Mesenchymal stem cell (in vitro differentiated cells and primary cell): ENCODE data around the gene QKI.

Experiments
- DNase-seq: peaks from one replicate; pipeline ENCODE4 v3.0.0-alpha.2; 2013
- H2AFZ ChIP-seq: one replicate; pipeline ENCODE4 v1.6.1; 2013; ENCODE audit warnings: low read depth, mild to moderate bottlenecking, control low read depth, inconsistent platforms, low read length, moderate library complexity
- H2AK5ac ChIP-seq: 2 replicates; pipeline ENCODE4 v1.6.1; 2013; ENCODE audit warnings: low read length, moderate library complexity, mild to moderate bottlenecking, inconsistent platforms; ENCODE audit not compliant: severe bottlenecking
- H2BK120ac ChIP-seq: one replicate; pipeline ENCODE4 v1.6.1; 2013; ENCODE audit warnings: low read depth, mild to moderate bottlenecking, inconsistent platforms, low read length, moderate library complexity
- H2BK12ac ChIP-seq, 2 experiments: one replicate each; pipeline ENCODE4 v1.6.1; 2013; ENCODE audit warnings: inconsistent platforms in 2 of 2, low read length in 2 of 2, mild to moderate bottlenecking in 2 of 2, moderate library complexity in 2 of 2, control low read depth in 1 of 2
- H2BK15ac ChIP-seq: one replicate; pipeline ENCODE4 v1.6.1; 2013; ENCODE audit warnings: mild to moderate bottlenecking, low read depth, inconsistent platforms; ENCODE audit not compliant: poor library complexity, severe bottlenecking
- H2BK5ac ChIP-seq: 2 replicates; pipeline ENCODE4 v1.6.1; 2013; ENCODE audit warnings: low read depth, mild to moderate bottlenecking, low read length, control low read depth, inconsistent platforms; ENCODE audit not compliant: poor library complexity, severe bottlenecking
- H3K14ac ChIP-seq, 2 experiments: one replicate each; pipeline ENCODE4 v1.6.1; 2013; ENCODE audit warnings: inconsistent platforms in 2 of 2, low read length in 2 of 2, control low read depth in 1 of 2, mild to moderate bottlenecking in 1 of 2, moderate library complexity in 1 of 2
- H3K18ac ChIP-seq, 2 experiments: one replicate each; pipeline ENCODE4 v1.6.1; 2013; ENCODE audit warnings: inconsistent platforms in 2 of 2, low read length in 2 of 2, control low read depth in 1 of 2, low read depth in 1 of 2, mild to moderate bottlenecking in 1 of 2
- H3K23ac ChIP-seq, 2 experiments: one replicate each; pipeline ENCODE4 v1.6.1; 2013; ENCODE audit warnings: inconsistent platforms in 2 of 2, low read length in 2 of 2, mild to moderate bottlenecking in 2 of 2, moderate library complexity in 2 of 2, control low read depth in 1 of 2
- H3K27ac ChIP-seq: 2 replicates; pipeline ENCODE4 v1.5.1; 2013; ENCODE audit warnings: mild to moderate bottlenecking, moderate library complexity, low read length, control low read depth, inconsistent platforms; ENCODE audit not compliant: poor library complexity, severe bottlenecking
- H3K27me3 ChIP-seq, 2 experiments: 2 replicates each; pipeline versions ENCODE4 v1.6.1 to v1.7.0; 2013; ENCODE audit warnings: low read length in 2 of 2, mild to moderate bottlenecking in 2 of 2, moderate library complexity in 2 of 2, control low read depth in 1 of 2, inconsistent platforms in 1 of 2; ENCODE audit not compliant: control insufficient read depth in 1 of 2, insufficient read depth in 1 of 2
- H3K36me3 ChIP-seq, 2 experiments: 2 replicates each; pipeline versions ENCODE4 v1.6.1 to v1.7.0; 2013; ENCODE audit warnings: low read length in 2 of 2, control low read depth in 1 of 2, inconsistent platforms in 1 of 2, low read depth in 1 of 2, mild to moderate bottlenecking in 1 of 2; ENCODE audit not compliant: insufficient read depth in 2 of 2, control insufficient read depth in 1 of 2
- H3K4ac ChIP-seq, 2 experiments: one replicate each; pipeline ENCODE4 v1.6.1; 2013; ENCODE audit warnings: inconsistent platforms in 2 of 2, low read length in 2 of 2, mild to moderate bottlenecking in 2 of 2, moderate library complexity in 2 of 2, control low read depth in 1 of 2, low read depth in 1 of 2
- H3K4me1 ChIP-seq: 2 replicates; pipeline ENCODE4 v1.6.1; 2013; ENCODE audit warnings: low read depth, low read length, control low read depth; ENCODE audit not compliant: control insufficient read depth, insufficient read depth
- H3K4me2 ChIP-seq: 2 replicates; pipeline ENCODE4 v1.6.1; 2013; ENCODE audit warnings: low read length, mild to moderate bottlenecking, inconsistent platforms; ENCODE audit not compliant: poor library complexity, severe bottlenecking
- H3K4me3 ChIP-seq, 2 experiments: 2 replicates each; pipeline versions ENCODE4 v1.5.1 to v1.7.0; 2013; ENCODE audit warnings: low read length in 2 of 2, mild to moderate bottlenecking in 2 of 2, control low read depth in 1 of 2, low read depth in 1 of 2; ENCODE audit not compliant: insufficient read depth in 1 of 2
- H3K79me1 ChIP-seq: replicated peaks from 2 replicates; pipeline ENCODE4 v1.6.1; 2013; ENCODE audit warnings: mild to moderate bottlenecking, control low read depth, low read length, inconsistent platforms; ENCODE audit not compliant: poor library complexity, severe bottlenecking
- H3K9ac ChIP-seq: 2 replicates; pipeline ENCODE4 v1.7.0; 2013; ENCODE audit warnings: mild to moderate bottlenecking, low read length, moderate library complexity
- H3K9me3 ChIP-seq: 2 replicates; pipeline ENCODE4 v1.7.0; 2013; ENCODE audit warnings: mild to moderate bottlenecking, low read length; ENCODE audit not compliant: control insufficient read depth
- H4K8ac ChIP-seq: one replicate; pipeline ENCODE4 v1.6.1; 2013; ENCODE audit warnings: inconsistent platforms, mild to moderate bottlenecking, low read length, moderate library complexity
- H4K91ac ChIP-seq: one replicate; pipeline ENCODE4 v1.6.1; 2013; ENCODE audit warnings: mild to moderate bottlenecking, low read length, inconsistent platforms
- WGBS: methylation state at CpG from one replicate; pipeline ENCODE4 v1.1.7; 2013; ENCODE audit warnings: mixed read lengths; 5-methylcytosine and 5-hydroxymethylcytosine counted together

The QKI gene

DNA sequence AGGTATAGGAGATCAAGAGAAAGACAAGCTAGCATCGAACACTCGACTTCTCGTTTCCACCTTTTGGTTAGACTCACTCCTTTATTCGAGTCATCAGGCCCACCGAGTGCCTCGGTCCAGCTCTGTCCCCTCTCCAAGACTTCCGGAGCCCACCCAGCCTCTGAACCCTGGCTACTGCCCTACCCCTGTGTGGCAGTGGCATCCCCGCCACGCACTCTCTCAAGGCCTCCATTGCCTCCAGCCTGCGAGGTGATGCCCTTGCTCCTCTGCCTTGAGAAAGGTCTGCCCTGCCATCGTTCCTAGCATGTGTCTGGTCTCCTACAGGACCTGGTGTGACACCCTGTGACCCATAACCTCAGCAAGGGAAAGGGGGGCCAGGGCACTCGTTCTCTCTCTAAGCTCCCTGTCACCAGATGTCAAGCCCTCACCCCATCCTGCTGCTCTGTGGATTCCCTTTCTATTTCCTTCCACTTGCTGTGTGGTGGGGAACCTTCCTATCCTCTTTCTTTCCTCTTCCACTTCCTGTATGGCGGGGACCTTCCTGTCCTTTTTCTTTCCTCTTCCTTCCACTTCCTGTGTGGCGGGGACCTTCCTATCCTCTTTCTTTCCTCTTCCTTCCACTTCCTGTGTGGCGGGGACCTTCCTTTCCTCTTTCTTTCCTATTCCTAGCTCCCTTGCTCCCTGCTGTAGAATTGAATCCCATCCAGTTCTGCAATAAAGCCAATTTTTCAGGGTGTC, 44.7 kb upstream of the QKI start:
- Histone ChIP-seq H3K14ac (no peak overlapping the region), H2AK5ac (no peak overlapping the region), H3K18ac (no peak overlapping the region), H3K4me2 (no peak overlapping the region), H3K9me3 (no peaks in the 10 kb centered on the region), H3K79me1 (no peaks in the 10 kb centered on the region), H2BK120ac (no peak overlapping the region), H4K8ac (no peak overlapping the region), H3K36me3 (no peaks in the 10 kb centered on the region), H3K27ac (no peak overlapping the region), H2BK15ac (no peak overlapping the region), H2BK5ac (no peak overlapping the region), H3K4me3 (no peak overlapping the region), H3K9ac (no peak overlapping the region), H2BK12ac (no peak overlapping the region), H3K4me1 (peaks cover 3% of the 10 kb centered on the region), H2AFZ (no peak overlapping the region), H3K4ac (no peak overlapping the region), H3K27me3 (no peaks in the 10 kb centered on the region), H3K23ac (no peak overlapping the region), H4K91ac (no peak overlapping the region)
- DNase-seq, result no peak
- WGBS, result 86% methylated on average over 15 of the region's 15 CpGs

DNA sequence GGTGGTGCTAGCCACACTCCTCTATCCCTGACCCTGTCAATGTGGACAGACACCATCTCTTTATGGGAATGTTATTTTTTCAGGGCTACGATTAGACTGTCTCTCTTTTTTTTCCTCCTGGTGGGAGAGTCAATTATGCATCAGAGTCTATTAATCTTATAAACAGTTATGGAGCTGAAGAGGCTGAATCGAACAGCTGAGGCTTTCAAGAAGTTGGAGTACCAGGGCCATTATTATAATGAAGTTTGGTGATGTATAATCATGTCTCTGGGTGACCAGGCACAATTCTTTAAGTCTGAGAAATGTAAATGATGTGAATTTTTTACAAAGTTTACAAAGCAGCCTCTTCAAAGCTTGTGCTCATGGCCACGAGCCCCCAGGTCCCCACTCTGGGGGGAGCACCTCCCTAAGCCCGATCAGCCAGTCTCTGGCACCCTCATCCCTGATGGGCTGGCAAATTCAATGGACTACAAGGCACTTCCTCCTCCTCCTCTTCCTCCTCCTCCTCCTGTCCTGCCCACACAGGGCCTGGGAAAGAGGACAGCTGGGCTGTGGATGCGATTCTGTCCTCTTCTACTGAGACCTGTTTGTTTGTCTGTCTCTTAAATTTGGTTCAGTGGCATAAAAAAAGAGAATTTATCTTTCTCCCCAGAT, 43.9 kb upstream of the QKI start:
- no peak overlapping the region for H4K8ac ChIP-seq
- peaks cover 3% of the 10 kb centered on the region for H3K4me1 ChIP-seq
- WGBS, result 64% methylated on average over 4 of the region's 5 CpGs

DNA sequence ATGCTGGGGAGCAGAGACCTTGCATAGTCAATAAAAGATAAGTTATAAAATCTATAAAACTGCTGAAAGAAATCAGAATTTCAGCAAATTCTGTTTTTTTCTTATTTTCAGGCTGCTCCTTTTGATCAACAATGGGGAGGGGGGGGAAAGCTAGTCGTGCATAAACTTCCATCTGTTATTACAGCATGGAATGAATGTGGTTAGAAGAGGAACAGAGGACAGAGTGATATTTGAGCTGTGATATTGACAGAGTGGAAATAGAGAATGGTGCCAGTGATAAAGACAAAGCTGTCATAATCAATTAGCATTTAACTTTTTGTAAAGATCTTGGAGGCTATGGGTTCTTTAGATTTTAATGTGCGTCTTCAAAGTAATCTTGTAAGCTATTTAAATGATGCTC, 43.4 kb upstream of the QKI start:
- Histone ChIP-seq H2AK5ac (no peak overlapping the region), H4K91ac (no peak overlapping the region), H2BK120ac (no peak overlapping the region), H2BK15ac (no peak overlapping the region), H2BK5ac (no peak overlapping the region), H3K4ac (no peak overlapping the region), H2BK12ac (no peak overlapping the region), H3K27me3 (no peaks in the 10 kb centered on the region), H3K4me1 (peaks cover 3% of the 10 kb centered on the region), H3K23ac (no peak overlapping the region), H3K27ac (no peak overlapping the region), H3K14ac (no peak overlapping the region), H3K9me3 (no peaks in the 10 kb centered on the region), H3K79me1 (no peaks in the 10 kb centered on the region), H3K4me3 (no peak overlapping the region), H3K18ac (no peak overlapping the region), H4K8ac (no peak overlapping the region), H3K36me3 (no peaks in the 10 kb centered on the region), H2AFZ (no peak overlapping the region), H3K4me2 (no peak overlapping the region), H3K9ac (no peak overlapping the region)
- DNase-seq, result no peak
- 59% methylated on average over 1 of the region's 2 CpGs for WGBS

More for the DNA sequence above, 43.9 kb upstream of the QKI start:
- H3K79me1 ChIP-seq, result no peaks in the 10 kb centered on the region
- H3K9ac ChIP-seq, result no peak overlapping the region
- H2AK5ac ChIP-seq, result no peak overlapping the region
- H3K36me3 ChIP-seq, result no peaks in the 10 kb centered on the region
- H3K27ac ChIP-seq, result no peak overlapping the region
- no peak overlapping the region for H2BK15ac ChIP-seq
- DNase-seq, result no peak
- H4K91ac ChIP-seq, result no peak overlapping the region
- H3K27me3 ChIP-seq, result no peaks in the 10 kb centered on the region
- no peak overlapping the region for H2BK120ac ChIP-seq
- no peaks in the 10 kb centered on the region for H3K9me3 ChIP-seq
- H3K14ac ChIP-seq, result no peak overlapping the region
- H2AFZ ChIP-seq, result peak overlapping the region; percentile 59
- H3K18ac ChIP-seq, result no peak overlapping the region
- H3K4me2 ChIP-seq, result no peak overlapping the region
- H3K4ac ChIP-seq, result no peak overlapping the region
- H2BK5ac ChIP-seq, result no peak overlapping the region
- no peak overlapping the region for H2BK12ac ChIP-seq
- H3K4me3 ChIP-seq, result no peak overlapping the region
- H3K23ac ChIP-seq, result no peak overlapping the region

DNA sequence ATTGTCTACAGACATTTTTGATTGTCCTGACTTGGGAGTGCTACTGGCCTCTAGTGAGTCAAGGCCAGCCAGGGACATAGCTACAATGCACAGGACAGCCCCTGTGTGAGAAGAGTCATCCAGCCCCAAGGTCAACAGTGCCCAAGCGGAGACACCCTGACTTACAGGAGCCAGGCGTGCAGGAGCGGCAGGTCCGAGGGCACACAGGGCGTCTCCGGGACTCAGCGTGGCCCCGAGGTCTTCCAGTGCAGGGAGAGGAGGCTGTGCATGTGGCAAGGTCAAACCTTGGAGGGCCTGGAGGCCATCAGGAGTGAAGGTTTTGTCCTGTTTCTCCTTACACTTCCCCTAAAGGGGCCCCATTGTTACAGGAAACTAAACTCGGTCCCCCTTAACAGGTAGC, 41.3 kb upstream of the QKI start:
- H3K18ac ChIP-seq, result no peak overlapping the region
- no peak overlapping the region for H3K9ac ChIP-seq
- H3K4me3 ChIP-seq, result no peak overlapping the region
- H2AK5ac ChIP-seq, result no peak overlapping the region
- H2BK120ac ChIP-seq, result no peak overlapping the region
- no peak overlapping the region for H3K27ac ChIP-seq
- H4K8ac ChIP-seq, result no peak overlapping the region
- H2BK5ac ChIP-seq, result no peak overlapping the region
- DNase-seq, result no peak
- H3K4me2 ChIP-seq, result no peak overlapping the region
- no peak overlapping the region for H4K91ac ChIP-seq
- no peaks in the 10 kb centered on the region for H3K79me1 ChIP-seq
- H3K27me3 ChIP-seq, result no peaks in the 10 kb centered on the region
- no peaks in the 10 kb centered on the region for H3K36me3 ChIP-seq
- no peak overlapping the region for H3K23ac ChIP-seq
- H2BK15ac ChIP-seq, result no peak overlapping the region
- H3K9me3 ChIP-seq, result no peaks in the 10 kb centered on the region
- no peak overlapping the region for H2BK12ac ChIP-seq
- no peaks in the 10 kb centered on the region for H3K4me1 ChIP-seq
- peak overlapping the region in 1 of 2 experiments; percentile 61 for H3K14ac ChIP-seq
- WGBS, result 81% methylated on average over 9 of the region's 9 CpGs
- H3K4ac ChIP-seq, result no peak overlapping the region
- H2AFZ ChIP-seq, result no peak overlapping the region
